Omental fat pad (tissue), 4 donors: ENCODE data around the gene FRMD4A. TPM values are rescaled to one million over a fixed set of nuclear protein-coding genes. Genes with fewer than 3 reads are reported as not detected.
"Not testable (repeated sequence)": the region's sequence is repeated elsewhere in the genome, so short reads cannot be mapped to it uniquely, and the experiment has no call there.

ENCODE experiments used
- ATAC-seq: fragments of 150-250 bp; one replicate; pipeline ENCODE4 v1.9.1; 2016; ENCODE audit warnings: mild to moderate bottlenecking, moderate library complexity; ENCODE audit not compliant: low FRiP score
- DNase-seq: peaks from one replicate; pipeline ENCODE4 v3.0.0-alpha.2; 2019; ENCODE audit warnings: low spot score
- CTCF ChIP-seq, 3 donors: fragments of 450-650 bp; IDR thresholded peaks; one replicate each; pipeline ENCODE4 v1.5.1; 2016 to 2017; ENCODE audit warnings: antibody characterized with exemption in 3 of 3, mild to moderate bottlenecking in 3 of 3, moderate library complexity in 2 of 3
- total RNA-seq, 4 donors: library from RNA; depleted of rRNA; stranded (reverse); fragments of >200 nt; gene quantifications; one replicate each; pipeline ENCODE4 v1.1.0, GENCODE V29; 2016

The FRMD4A gene
- total RNA-seq, 4 donors from 2014 or later: 66.8 to 119 (median 81.6) TPM

- no peak for DNase-seq
- no peak for ATAC-seq
- no peak for TF ChIP-seq CTCF (IDR thresholded peaks at IDR 0.05)
Measured at GRCh38 chr10:13961097-13961496, 369.6 kb downstream of the FRMD4A start.

- TF ChIP-seq CTCF (IDR thresholded peaks at IDR 0.05): no peak
- DNase-seq (no peak), ATAC-seq (no peak)
Measured at GRCh38 chr10:13960603-13961002, 370.1 kb downstream of the FRMD4A start.

GRCh38 chr10:13959443-13960359, 371.0 kb downstream of the FRMD4A start:
- ATAC-seq (no peak), DNase-seq (no peak)
- no peak for TF ChIP-seq CTCF (IDR thresholded peaks at IDR 0.05)

GRCh38 chr10:13957856-13958255, 372.9 kb downstream of the FRMD4A start:
- TF ChIP-seq CTCF (IDR thresholded peaks at IDR 0.05): no peak
- ATAC-seq (no peak), DNase-seq (no peak)

- ATAC-seq: peak; percentile 80
- DNase-seq: no peak
- no peak for TF ChIP-seq CTCF (IDR thresholded peaks at IDR 0.05)
Measured at GRCh38 chr10:13956826-13957225, 373.9 kb downstream of the FRMD4A start.

- ATAC-seq: no peak
- no peak for TF ChIP-seq CTCF (IDR thresholded peaks at IDR 0.05)
- no peak for DNase-seq
Measured at GRCh38 chr10:13955409-13956068, 375.2 kb downstream of the FRMD4A start.

GRCh38 chr10:13954195-13954594, 376.5 kb downstream of the FRMD4A start:
- ATAC-seq, DNase-seq: not testable (repeated sequence)
